WTC11 (cell line): ENCODE results near the gene FES. TPM values are rescaled to one million over a fixed set of nuclear protein-coding genes. Genes with fewer than 3 reads are reported as not detected.
A peak's percentile ranks its signal among the peaks of the same experiment; 100 is the strongest.

Source experiments
- ATAC-seq: fragments of 200-7000 bp; cut with Tn5 transposase; 2 replicates; pipeline ENCODE4 v1.10.0; 2021; ENCODE audit warnings: mild to moderate bottlenecking, moderate library complexity
- CTCF ChIA-PET: fragments of 300-600 bp; sonication (Branson Sonifier 250); formaldehyde crosslinking; loops from one replicate; lab custom pipeline; 2021; ENCODE audit warnings: antibody characterized with exemption; lab: Charles Lee
- POLR2A ChIA-PET: fragments of 350-600 bp; sonication (Branson Sonifier 250); formaldehyde crosslinking; loops from one replicate; lab custom pipeline; 2021; ENCODE audit warnings: antibody characterized with exemption; lab: Charles Lee
- DNase-seq: peaks from one replicate; pipeline ENCODE4 v3.0.0; 2021; ENCODE audit warnings: low spot score
- H3K27ac Mint-ChIP-seq: 2 replicates; pipeline ENCODE4 v1.8.0; 2021; ENCODE audit warnings: mixed read lengths
- H3K27me3 Mint-ChIP-seq: 2 replicates; pipeline ENCODE4 v1.8.0; 2021; ENCODE audit warnings: low read depth, mild to moderate bottlenecking, moderate library complexity, mixed read lengths
- H3K36me3 Mint-ChIP-seq: 2 replicates; pipeline ENCODE4 v1.8.0; 2021; ENCODE audit warnings: mixed read lengths
- H3K4me1 Mint-ChIP-seq: 2 replicates; pipeline ENCODE4 v1.8.0; 2022; ENCODE audit warnings: mixed read lengths
- H3K4me3 Mint-ChIP-seq: 2 replicates; pipeline ENCODE4 v1.8.0; 2021; ENCODE audit warnings: mild to moderate bottlenecking, moderate library complexity, mixed read lengths
- H3K9me3 Mint-ChIP-seq: 2 replicates; pipeline ENCODE4 v1.8.0; 2021; ENCODE audit warnings: mixed read lengths
- NFATC4 ChIP-seq: fragments of 250-450 bp; sonication (Bioruptor Pico); IDR thresholded peaks from 2 replicates; pipeline ENCODE4 v1.9.0; 2021; ENCODE audit warnings: mild to moderate bottlenecking
- NR2C2 ChIP-seq: sonication (generic); formaldehyde crosslinking; IDR thresholded peaks from 2 replicates; pipeline ENCODE4 v1.8.0; 2022; ENCODE audit warnings: mild to moderate bottlenecking, missing genetic modification reagents
- OVOL2 ChIP-seq: fragments of 250-450 bp; sonication (Bioruptor Pico); IDR thresholded peaks from 2 replicates; pipeline ENCODE4 v1.9.0; 2021; ENCODE audit warnings: mild to moderate bottlenecking, borderline replicate concordance
- SMAD4 ChIP-seq: sonication (generic); formaldehyde crosslinking; IDR thresholded peaks from 2 replicates; pipeline ENCODE4 v1.8.0; 2022; ENCODE audit warnings: mild to moderate bottlenecking, missing genetic modification reagents
- SP1 ChIP-seq: sonication (generic); formaldehyde crosslinking; conservative IDR thresholded peaks from 2 replicates; pipeline ENCODE4 v1.8.1; 2022; ENCODE audit warnings: missing genetic modification reagents
- TEAD1 ChIP-seq: sonication (generic); formaldehyde crosslinking; IDR thresholded peaks from 2 replicates; pipeline ENCODE4 v1.8.0; 2022; ENCODE audit warnings: mild to moderate bottlenecking, missing genetic modification reagents
- ZBTB21 ChIP-seq: sonication (generic); formaldehyde crosslinking; IDR thresholded peaks from 2 replicates; pipeline ENCODE4 v1.8.1; 2023; ENCODE audit warnings: mild to moderate bottlenecking, missing genetic modification reagents, borderline replicate concordance
- ZNF396 ChIP-seq: fragments of 250-450 bp; sonication (Bioruptor Pico); IDR thresholded peaks from 2 replicates; pipeline ENCODE4 v1.8.0; 2021; ENCODE audit warnings: mild to moderate bottlenecking, moderate library complexity, borderline replicate concordance
- ZNF423 ChIP-seq: fragments of 250-450 bp; sonication (Bioruptor Pico); IDR thresholded peaks from 2 replicates; pipeline ENCODE4 v2.1.2; 2022; ENCODE audit warnings: mild to moderate bottlenecking, moderate library complexity
- total RNA-seq: library from RNA; stranded (reverse); gene quantifications from 3 replicates; pipeline ENCODE4 v1.2.3, GENCODE V29; 2021
- TF ChIP-seq, protein P1 (sequence below): sonication (generic); formaldehyde crosslinking; IDR thresholded peaks from 2 replicates; pipeline ENCODE4 v1.8.1; 2022; ENCODE audit warnings: low read depth, missing genetic modification reagents, borderline replicate concordance
- TF ChIP-seq, protein P2 (sequence below): sonication (generic); formaldehyde crosslinking; conservative IDR thresholded peaks from 2 replicates; pipeline ENCODE4 v1.8.1; 2023; ENCODE audit warnings: mild to moderate bottlenecking, low read depth, missing genetic modification reagents, moderate library complexity
- TF ChIP-seq, protein P3 (sequence below): sonication (generic); formaldehyde crosslinking; IDR thresholded peaks from 2 replicates; pipeline ENCODE4 v1.8.0; 2022; ENCODE audit warnings: missing genetic modification reagents

The FES gene
- total RNA-seq, 1 experiment from 2014 or later, result 10.0 TPM

DNA sequence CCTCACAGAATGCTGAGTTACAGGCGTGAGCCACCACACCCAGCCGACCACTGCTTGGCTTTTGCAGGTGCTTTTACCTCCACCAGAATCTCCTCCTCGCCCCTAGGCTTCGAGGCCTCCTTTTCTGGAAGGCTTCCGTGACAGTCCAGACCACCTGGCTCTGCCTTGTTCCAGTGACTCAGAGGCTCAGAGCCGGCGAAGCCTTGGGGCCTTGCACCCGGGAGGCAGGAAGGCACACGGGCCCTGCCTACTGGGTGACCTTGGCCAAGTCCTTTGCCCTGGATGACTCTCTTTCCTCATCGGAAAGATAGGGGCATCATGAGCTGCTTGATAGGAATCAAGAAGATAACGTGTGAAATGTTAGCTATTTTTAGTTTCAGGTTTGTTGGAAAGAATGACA lies 47.2 kb upstream of the FES start:
- CTCF ChIA-PET, result interaction anchor here (1.4 to 1.6 kb wide), 2 partner anchors 19 to 95 kb away, joined by 3 to 4 read pairs; partner anchors contain the start of gene HDDC3
- H3K4me3 Mint-ChIP-seq, result no peak overlapping the region
- no peaks in the 10 kb centered on the region for H3K9me3 Mint-ChIP-seq
- H3K36me3 Mint-ChIP-seq, result no peaks in the 10 kb centered on the region
- H3K27me3 Mint-ChIP-seq, result no peaks in the 10 kb centered on the region
- no peak for TF ChIP-seq ZBTB21 (CRISPR knock-in tag)
- TF ChIP-seq, protein P1, sequence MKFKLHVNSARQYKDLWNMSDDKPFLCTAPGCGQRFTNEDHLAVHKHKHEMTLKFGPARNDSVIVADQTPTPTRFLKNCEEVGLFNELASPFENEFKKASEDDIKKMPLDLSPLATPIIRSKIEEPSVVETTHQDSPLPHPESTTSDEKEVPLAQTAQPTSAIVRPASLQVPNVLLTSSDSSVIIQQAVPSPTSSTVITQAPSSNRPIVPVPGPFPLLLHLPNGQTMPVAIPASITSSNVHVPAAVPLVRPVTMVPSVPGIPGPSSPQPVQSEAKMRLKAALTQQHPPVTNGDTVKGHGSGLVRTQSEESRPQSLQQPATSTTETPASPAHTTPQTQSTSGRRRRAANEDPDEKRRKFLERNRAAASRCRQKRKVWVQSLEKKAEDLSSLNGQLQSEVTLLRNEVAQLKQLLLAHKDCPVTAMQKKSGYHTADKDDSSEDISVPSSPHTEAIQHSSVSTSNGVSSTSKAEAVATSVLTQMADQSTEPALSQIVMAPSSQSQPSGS (CRISPR knock-in tag), result no peak
- TF ChIP-seq TEAD1 (CRISPR knock-in tag), result no peak
- TF ChIP-seq, protein P2, sequence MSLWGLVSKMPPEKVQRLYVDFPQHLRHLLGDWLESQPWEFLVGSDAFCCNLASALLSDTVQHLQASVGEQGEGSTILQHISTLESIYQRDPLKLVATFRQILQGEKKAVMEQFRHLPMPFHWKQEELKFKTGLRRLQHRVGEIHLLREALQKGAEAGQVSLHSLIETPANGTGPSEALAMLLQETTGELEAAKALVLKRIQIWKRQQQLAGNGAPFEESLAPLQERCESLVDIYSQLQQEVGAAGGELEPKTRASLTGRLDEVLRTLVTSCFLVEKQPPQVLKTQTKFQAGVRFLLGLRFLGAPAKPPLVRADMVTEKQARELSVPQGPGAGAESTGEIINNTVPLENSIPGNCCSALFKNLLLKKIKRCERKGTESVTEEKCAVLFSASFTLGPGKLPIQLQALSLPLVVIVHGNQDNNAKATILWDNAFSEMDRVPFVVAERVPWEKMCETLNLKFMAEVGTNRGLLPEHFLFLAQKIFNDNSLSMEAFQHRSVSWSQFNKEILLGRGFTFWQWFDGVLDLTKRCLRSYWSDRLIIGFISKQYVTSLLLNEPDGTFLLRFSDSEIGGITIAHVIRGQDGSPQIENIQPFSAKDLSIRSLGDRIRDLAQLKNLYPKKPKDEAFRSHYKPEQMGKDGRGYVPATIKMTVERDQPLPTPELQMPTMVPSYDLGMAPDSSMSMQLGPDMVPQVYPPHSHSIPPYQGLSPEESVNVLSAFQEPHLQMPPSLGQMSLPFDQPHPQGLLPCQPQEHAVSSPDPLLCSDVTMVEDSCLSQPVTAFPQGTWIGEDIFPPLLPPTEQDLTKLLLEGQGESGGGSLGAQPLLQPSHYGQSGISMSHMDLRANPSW, result no peak
- no peak for TF ChIP-seq NFATC4
- TF ChIP-seq NR2C2 (CRISPR knock-in tag), result no peak
- peaks cover 56% of the 10 kb centered on the region for H3K4me1 Mint-ChIP-seq
- DNase-seq, result no peak
- H3K27ac Mint-ChIP-seq, result peak overlapping the region; percentile 5
- POLR2A ChIA-PET, result no interaction called here
- ATAC-seq, result no peak

DNA sequence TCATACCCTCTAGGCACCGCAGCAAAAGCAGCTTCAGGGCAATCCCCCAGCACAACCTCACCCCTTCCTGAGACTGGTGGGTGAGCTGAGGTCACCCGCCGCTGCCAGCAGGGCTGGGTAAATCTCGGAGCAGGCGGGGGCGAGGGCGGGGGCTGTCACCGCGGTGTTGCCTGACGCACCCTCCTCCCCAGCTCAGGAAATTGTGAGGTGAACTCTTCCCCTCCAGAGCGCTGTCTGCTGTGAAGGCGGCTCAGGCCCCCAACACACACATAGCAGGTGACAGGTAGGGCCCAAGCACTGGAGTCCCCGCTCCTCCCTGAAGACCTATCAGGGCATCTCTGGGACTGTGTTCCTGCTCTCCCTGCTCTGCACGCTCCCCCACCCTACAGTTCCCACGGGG lies 46.2 kb upstream of the FES start:
- H3K4me1 Mint-ChIP-seq, result peaks cover 57% of the 10 kb centered on the region
- ATAC-seq, result no peak
- H3K36me3 Mint-ChIP-seq, result no peaks in the 10 kb centered on the region
- no peaks in the 10 kb centered on the region for H3K27me3 Mint-ChIP-seq
- no peak overlapping the region for H3K4me3 Mint-ChIP-seq
- no peaks in the 10 kb centered on the region for H3K9me3 Mint-ChIP-seq
- ChIA-PET POLR2A (interaction anchor here (3.1 kb wide), 1 partner anchor 32 kb away, joined by 22 read pairs; the partner anchor contains the start of gene FURIN), CTCF (interaction anchor here (0.6 to 1.6 kb wide), 6 partner anchors 10 to 94 kb away, joined by 3 to 4 read pairs (median 3); partner anchors contain the start of genes FURIN and HDDC3)
- no peak overlapping the region for H3K27ac Mint-ChIP-seq
- DNase-seq, result no peak
- no peak for TF ChIP-seq ZNF423 (CRISPR knock-in tag)

DNA sequence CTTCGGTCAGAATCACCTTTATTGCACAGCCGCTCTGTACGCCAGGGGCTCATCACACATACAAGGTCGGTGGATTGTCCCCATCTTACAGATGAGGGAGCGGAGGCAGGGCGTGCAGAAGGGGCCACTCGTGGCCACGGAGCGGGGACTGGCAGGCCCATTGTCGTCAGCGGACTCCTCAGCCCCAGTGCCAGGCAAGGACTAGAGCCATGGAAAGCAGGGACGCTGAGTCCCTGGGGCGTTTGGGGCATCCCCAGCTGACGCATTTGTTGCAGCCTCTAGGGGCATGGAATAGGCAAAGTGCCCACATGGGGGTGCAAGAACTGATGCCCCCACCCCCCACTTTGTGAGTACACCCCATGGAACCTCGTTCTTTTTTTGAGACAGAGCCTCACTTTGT lies 45.8 kb upstream of the FES start:
- ChIA-PET CTCF (interaction anchor here (0.6 to 3.3 kb wide), 8 partner anchors 11 to 191 kb away, joined by 3 to 26 read pairs (median 3); partner anchors contain the start of genes FURIN and HDDC3), POLR2A (interaction anchor here (0.9 to 3.1 kb wide), 2 partner anchors 31 to 51 kb away, joined by 4 to 22 read pairs; partner anchors contain the start of gene FURIN)
- Mint-ChIP-seq H3K9me3 (no peaks in the 10 kb centered on the region), H3K27ac (no peak overlapping the region), H3K4me1 (peaks cover 57% of the 10 kb centered on the region), H3K27me3 (no peaks in the 10 kb centered on the region), H3K4me3 (no peak overlapping the region), H3K36me3 (no peaks in the 10 kb centered on the region)
- TF ChIP-seq ZNF396 (CRISPR knock-in tag), result no peak
- TF ChIP-seq, protein P3, sequence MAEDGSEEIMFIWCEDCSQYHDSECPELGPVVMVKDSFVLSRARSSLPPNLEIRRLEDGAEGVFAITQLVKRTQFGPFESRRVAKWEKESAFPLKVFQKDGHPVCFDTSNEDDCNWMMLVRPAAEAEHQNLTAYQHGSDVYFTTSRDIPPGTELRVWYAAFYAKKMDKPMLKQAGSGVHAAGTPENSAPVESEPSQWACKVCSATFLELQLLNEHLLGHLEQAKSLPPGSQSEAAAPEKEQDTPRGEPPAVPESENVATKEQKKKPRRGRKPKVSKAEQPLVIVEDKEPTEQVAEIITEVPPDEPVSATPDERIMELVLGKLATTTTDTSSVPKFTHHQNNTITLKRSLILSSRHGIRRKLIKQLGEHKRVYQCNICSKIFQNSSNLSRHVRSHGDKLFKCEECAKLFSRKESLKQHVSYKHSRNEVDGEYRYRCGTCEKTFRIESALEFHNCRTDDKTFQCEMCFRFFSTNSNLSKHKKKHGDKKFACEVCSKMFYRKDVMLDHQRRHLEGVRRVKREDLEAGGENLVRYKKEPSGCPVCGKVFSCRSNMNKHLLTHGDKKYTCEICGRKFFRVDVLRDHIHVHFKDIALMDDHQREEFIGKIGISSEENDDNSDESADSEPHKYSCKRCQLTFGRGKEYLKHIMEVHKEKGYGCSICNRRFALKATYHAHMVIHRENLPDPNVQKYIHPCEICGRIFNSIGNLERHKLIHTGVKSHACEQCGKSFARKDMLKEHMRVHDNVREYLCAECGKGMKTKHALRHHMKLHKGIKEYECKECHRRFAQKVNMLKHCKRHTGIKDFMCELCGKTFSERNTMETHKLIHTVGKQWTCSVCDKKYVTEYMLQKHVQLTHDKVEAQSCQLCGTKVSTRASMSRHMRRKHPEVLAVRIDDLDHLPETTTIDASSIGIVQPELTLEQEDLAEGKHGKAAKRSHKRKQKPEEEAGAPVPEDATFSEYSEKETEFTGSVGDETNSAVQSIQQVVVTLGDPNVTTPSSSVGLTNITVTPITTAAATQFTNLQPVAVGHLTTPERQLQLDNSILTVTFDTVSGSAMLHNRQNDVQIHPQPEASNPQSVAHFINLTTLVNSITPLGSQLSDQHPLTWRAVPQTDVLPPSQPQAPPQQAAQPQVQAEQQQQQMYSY (CRISPR knock-in tag), result no peak
- TF ChIP-seq SP1 (CRISPR knock-in tag), result no peak
- TF ChIP-seq OVOL2, result no peak
- TF ChIP-seq SMAD4 (CRISPR knock-in tag), result no peak
- no peak for DNase-seq
- ATAC-seq, result no peak
